ENCODE data around the gene ZNF219.
"Not testable (repeated sequence)": the region's sequence is repeated elsewhere in the genome, so short reads cannot be mapped to it uniquely, and the experiment has no call there.

ZNF219 gene

DNA sequence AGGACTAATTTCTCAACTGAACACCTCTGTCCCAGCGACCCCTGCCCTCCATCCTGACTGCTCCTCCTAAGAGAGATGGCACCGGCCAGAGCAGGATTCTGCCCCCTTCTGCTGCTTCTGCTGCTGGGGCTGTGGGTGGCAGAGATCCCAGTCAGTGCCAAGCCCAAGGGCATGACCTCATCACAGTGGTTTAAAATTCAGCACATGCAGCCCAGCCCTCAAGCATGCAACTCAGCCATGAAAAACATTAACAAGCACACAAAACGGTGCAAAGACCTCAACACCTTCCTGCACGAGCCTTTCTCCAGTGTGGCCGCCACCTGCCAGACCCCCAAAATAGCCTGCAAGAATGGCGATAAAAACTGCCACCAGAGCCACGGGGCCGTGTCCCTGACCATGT lies 55.5 kb downstream of the ZNF219 start:
- DNase-seq (ENCODE audit: low spot score): no peak

DNA sequence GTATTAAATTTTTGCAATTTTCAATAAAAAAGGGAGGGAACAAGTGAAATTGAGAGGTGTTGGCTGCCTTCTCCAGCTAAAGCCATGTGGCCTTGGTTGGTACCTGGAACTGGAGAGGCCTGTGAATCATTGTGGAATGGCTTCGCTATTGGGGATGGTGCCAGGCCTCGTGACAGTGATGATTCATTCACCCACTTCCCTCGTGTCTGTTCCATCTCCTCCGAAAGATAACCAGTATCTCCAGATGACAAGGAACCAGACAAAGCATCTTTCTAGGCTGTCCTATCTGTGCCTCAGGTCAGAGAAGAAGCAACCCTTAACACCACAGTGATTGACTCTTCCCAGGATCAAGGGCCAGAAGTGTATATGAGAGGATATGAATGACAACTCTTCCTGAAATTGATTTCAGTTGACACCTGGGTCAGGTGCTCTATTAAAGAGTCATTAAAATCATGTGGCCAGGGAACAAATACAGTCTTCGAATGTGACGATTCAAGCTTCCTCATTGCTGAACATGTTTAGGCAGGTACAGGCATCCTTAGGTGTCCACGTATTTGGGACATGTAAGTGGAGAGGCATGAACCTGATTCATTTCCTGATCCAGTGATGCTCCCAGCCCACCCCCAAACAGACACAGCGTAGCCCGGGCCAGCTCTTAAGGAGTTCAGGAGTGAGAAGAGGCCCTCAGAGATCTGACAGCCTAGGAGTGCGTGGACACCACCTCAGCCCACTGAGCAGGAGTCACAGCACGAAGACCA lies 56.6 kb downstream of the ZNF219 start, which contains the start of gene RNASE7:
TSS of gene RNASE7 (plus strand) at position 687 of the 758 bp plus-strand sequence. CDS start 631 bp downstream, outside the sequence.
- no peak for DNase-seq (ENCODE audit: low spot score)

GRCh38 chr14:21040941-21041340 lies 57.5 kb downstream of the ZNF219 start:
- not testable (repeated sequence) for DNase-seq (ENCODE audit: low spot score)

GRCh38 chr14:21040370-21040925 lies 58.0 kb downstream of the ZNF219 start:
- no peak for DNase-seq (ENCODE audit: low spot score)
